HG02852 (cell line): ENCODE measurements around the gene NCDN.
A peak's percentile ranks its signal among the peaks of the same experiment; 100 is the strongest.
"Not testable (repeated sequence)": the region's sequence is repeated elsewhere in the genome, so short reads cannot be mapped to it uniquely, and the experiment has no call there.

ENCODE experiments used
- ATAC-seq: cut with Tn5 transposase; IDR thresholded peaks from one replicate; pipeline ENCODE4 v1.9.1; 2021; ENCODE audit warnings: mild to moderate bottlenecking, moderate library complexity; ENCODE audit not compliant: unreplicated experiment

Gene NCDN

DNA sequence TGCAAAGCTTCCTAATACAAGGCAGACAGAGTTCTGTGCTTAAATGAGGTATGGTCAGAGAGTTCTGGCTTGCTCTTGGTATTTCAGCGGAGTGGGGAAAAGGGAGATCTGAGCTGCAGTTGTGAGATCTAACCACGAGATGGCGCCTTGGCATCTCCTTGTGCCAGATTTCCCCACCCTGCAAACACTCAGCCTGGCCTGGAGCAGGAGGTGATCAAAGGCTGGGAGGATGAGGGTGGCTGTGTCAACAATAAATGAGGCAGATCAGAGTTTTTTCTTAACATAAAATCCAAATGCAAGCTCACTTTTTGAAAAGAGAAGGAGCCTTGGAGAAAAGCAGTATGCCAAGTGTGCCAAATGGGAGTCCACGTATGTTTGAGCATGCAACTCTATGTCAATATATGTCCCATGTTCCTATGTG is 11.4 kb downstream of the NCDN start:
- no peak for ATAC-seq

DNA sequence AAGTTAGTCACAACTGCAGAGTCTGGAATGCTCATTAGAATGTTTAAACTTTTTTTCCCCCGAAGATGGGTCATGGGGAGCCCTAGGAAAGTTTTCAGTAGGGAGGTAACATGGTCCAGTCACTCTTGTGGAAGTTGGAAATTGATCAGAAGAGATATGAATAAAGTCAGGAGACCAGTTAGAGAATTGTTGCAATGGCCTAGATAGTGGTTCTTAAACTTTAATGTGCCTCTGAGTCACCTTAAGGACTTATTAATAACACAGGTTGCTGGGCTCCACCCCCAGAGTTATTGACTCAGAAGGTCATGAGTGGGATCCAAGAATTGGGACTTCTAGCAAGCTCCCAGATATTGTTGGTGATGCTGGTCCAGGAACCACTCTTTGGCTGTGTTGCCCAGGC is 12.3 kb downstream of the NCDN start:
- ATAC-seq: no peak

DNA sequence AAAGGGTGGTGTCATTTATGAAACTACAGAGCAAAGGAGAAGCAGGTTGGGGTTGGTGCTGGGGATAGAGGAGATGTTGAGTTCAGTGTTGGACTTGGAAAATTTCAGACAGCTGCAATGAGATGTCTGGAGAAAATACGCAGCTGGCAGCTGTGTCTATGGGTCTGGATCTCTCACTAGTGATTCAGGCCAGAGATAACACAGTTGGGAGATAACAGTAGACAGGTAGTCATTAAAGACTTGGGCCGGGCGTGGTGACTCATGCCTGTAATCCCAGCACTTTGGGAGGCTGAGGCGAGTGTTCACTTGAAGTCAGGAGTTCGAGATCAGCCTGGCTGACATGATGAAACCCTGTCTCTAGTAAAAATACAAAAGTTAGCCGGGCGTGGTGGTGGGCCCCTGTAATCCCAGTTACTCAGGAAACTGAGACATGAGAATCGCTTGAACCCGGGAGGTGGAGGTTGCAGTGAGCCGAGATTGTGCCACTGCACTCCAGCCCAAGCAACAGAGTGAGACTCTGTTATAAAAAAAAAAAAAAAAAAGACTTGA is 13.1 kb downstream of the NCDN start:
- no peak for ATAC-seq

DNA sequence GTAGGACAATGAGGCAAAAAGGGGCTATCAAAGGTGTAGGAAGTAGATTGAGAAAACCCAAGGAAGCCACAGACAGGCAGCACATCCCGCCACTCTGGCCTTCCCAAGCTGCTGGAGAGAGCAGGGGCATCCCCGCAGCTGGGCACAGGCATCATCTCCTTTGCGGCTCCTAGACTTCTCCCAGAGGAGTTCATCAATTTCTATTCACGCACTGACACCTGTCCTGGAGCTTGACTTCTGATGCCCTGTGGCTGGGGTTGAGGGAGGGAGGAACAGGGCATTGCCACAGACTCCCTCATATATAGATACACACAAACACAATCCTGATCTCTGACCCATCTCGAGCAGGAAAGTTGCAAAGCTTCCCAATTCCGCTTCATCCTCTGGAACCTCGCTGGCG is 13.7 kb downstream of the NCDN start:
- ATAC-seq: no peak

DNA sequence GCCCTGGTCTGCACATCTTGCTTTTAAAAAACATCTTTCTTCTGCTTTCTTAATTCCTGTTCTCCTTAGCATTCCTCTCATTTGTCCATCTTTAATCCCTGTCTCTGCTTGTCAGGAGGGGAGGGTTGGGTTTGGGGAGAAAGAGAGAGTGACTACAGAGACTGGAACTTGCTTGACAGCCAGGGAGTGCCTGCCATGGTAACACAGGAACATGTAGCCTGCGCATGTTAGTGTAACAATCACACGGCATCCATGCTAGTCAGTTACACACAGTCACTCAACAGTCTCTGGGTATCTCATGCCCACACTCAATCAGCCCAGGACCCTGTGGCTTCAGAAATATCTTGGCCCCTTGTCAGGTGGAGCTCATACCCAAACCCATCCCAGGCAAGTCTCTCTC is 14.7 kb downstream of the NCDN start:
- no peak for ATAC-seq

DNA sequence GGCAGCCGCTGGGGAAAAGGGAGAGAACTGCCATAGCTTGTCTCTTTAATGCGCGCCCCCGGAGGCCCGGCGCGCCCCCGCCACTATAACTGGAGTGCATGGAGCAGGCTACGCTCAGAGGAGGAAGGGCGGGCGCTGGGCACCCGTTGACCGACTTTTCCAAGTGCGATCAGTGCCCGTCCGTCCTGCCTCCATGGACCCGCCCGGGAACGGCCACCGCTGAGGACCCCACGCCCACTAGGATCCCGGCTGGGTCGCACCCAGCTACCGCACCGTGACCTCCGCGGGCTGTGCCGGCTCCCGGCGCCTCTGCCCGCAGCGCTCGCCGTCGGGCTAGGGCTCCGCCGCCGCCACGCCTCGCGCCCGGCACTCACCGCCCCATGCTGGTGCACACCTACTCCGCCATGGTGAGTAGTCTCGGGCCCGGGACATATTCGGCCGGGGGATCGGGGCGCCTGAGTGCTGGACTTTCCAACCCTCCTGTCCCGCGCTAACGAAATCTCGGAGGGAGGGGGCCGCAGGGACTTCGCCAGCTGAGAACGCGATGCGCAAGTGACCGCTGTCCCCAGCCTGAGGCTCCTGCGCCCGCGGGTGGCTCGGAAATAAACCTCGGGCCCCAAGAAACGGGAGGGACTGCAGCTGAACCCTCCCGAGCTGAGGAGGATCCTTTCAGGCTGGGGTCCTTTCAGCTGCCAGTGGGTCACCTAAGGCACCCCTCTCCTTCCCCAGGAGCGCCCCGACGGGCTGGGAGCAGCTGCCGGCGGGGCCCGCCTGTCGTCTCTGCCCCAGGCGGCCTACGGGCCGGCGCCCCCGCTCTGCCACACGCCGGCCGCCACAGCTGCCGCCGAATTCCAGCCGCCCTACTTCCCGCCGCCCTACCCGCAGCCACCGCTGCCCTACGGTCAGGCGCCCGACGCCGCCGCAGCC is 15.9 kb downstream of the NCDN start, which contains the start of gene TFAP2E:
Gene TFAP2E (plus strand): TSS at position 117 of the 927 bp plus-strand sequence. CDS start 264 bp downstream, at position 381.
- no peak for ATAC-seq

DNA sequence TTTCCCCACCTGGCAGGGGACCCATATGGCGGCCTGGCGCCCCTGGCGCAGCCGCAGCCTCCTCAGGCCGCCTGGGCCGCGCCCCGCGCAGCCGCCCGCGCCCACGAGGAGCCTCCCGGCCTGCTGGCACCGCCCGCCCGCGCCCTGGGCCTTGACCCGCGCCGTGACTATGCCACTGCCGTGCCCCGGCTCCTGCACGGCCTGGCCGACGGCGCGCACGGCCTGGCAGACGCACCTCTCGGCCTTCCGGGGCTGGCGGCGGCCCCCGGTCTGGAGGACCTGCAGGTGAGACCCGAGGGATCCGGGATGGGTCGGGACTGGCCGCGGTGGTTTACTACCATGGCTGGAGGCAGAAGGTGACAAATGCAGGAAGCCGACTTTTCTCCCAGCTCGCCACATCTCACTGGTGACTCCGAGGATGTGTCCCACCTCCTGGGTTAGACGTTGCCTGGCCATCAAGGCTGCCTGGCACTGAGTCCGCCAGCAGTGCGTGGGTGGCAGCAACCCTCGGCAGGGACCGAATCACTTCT is 16.6 kb downstream of the NCDN start:
- ATAC-seq: no peak

DNA sequence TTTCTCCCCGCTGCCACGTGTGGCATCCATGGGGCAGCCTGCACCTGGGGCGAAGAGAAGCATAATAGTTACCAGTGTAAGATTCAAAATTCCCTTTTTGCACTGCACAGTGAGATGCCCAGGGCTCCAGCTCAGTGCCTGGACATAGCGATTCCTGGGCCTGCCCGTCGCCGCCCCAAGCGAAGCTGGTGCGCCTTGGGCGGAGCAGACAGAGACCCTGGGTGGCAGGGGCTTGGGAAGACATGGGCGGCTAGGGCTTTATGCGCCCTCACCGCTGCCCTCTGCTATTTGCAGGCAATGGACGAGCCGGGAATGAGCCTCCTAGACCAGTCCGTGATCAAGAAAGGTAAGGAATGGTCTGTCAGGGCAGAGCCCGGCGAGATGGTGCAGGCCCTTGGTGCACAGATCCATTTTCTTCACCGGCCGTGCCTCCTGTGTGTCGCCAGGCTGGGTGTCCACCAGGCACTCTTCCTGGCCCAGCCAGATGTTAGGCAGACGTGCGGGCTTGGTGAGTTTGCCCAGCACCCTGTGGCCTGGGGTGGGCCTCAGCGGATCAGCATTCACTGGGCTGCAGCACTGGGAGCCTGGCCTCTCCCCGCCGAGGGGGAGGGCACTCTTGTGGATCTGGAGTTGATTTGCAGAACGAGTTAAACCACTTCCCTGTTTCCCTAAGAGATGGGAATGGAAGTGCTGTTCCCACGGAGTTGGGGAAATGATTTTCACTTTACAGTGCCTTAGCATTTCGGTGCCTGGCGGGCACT is 17.2 kb downstream of the NCDN start:
- no peak for ATAC-seq

DNA sequence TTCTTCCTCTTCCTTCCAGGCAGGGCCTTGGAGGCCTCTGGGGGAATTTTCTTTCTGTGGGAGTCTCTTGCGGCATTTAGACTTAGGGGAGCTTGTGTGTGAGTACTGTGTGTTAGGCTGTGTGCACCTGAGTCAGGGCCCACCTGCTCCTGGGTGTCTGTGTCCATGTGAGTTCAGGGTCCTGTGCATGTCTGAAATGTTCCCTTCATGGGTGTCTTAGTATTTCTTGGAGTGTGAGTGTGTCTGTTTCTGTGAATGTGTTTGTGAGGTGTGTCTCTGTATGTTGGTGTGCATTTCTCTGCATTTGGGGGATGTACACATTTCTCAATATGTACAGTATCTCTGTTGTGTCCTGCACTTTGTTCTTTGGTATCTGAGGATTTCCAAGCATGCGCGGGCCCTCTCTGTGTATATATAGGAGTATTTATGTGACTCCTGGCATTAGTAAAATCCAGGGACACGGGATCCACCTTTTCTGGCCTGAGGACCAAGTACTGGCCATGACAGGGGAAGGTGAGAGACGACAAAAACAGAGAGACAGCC is 17.9 kb downstream of the NCDN start:
- no peak for ATAC-seq

DNA sequence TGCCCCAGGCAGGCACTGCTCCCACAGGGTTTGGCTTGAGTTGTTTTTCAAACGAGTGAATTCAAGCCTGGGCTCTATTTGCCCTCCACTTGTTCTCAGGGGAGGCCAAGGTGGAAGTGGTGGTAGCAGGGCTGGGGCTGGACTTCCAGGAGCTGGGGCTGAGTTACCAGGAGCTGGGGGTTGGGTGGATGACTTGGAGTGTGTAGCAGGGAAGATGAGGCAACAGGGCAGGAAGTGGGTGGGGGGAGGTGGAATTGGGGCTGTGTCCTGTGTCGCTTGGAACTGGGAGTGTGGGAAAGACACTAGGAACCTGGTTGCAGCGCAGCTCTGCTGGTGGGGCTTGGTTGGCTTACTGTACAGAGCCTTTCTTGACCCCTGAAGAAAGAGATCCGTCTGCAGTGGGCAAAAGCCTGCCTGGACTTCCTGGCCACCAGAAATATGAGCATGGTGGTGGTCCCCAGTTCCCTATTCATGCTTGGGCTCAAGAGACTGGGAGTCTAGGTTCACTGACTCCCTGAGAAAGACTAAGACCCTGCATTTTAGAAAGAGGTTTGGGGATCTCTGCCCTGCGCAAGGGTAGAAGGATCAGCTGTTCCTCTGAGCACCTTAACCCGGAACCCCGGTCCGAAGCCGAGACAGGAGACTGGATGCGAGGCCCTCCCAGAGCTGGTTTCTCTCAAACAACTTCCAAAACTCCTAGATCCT is 18.6 kb downstream of the NCDN start:
- no peak for ATAC-seq

DNA sequence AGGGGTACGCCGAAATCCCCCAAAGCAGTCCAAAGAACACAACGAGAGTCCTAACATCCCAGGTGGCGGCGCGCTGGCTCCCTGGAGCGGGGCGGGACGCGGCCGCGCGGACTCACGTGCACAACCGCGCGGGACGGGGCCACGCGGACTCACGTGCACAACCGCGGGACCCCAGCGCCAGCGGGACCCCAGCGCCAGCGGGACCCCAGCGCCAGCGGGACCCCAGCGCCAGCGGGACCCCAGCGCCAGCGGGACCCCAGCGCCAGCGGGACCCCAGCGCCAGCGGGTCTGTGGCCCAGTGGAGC is 19.1 kb downstream of the NCDN start:
- not testable (repeated sequence) for ATAC-seq

DNA sequence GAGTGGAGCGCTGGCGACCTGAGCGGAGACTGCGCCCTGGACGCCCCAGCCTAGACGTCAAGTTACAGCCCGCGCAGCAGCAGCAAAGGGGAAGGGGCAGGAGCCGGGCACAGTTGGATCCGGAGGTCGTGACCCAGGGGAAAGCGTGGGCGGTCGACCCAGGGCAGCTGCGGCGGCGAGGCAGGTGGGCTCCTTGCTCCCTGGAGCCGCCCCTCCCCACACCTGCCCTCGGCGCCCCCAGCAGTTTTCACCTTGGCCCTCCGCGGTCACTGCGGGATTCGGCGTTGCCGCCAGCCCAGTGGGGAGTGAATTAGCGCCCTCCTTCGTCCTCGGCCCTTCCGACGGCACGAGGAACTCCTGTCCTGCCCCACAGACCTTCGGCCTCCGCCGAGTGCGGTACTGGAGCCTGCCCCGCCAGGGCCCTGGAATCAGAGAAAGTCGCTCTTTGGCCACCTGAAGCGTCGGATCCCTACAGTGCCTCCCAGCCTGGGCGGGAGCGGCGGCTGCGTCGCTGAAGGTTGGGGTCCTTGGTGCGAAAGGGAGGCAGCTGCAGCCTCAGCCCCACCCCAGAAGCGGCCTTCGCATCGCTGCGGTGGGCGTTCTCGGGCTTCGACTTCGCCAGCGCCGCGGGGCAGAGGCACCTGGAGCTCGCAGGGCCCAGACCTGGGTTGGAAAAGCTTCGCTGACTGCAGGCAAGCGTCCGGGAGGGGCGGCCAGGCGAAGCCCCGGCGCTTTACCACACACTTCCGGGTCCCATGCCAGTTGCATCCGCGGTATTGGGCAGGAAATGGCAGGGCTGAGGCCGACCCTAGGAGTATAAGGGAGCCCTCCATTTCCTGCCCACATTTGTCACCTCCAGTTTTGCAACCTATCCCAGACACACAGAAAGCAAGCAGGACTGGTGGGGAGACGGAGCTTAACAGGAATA is 19.7 kb downstream of the NCDN start:
- peak; percentile 56 for ATAC-seq

DNA sequence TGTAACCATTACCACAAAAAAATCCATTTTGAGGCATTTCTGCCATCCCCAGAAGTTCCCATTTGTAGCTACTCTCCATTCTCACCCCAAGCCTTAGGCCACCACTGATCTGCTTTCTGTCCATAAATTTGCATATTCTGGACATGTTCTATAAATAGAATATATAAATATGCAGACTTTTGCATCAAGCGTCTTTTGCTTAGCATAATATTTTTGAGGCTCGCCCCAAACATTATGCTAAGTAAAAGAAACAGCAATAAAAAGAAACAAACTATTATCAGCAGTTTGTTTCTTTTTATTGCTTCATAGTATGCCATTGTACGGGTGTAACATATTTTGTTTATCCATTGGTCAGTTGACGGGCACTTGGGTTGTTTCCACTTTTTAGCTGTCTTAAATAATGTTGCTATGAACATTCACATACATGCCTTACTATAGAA is 23.4 kb downstream of the NCDN start:
- ATAC-seq: no peak

DNA sequence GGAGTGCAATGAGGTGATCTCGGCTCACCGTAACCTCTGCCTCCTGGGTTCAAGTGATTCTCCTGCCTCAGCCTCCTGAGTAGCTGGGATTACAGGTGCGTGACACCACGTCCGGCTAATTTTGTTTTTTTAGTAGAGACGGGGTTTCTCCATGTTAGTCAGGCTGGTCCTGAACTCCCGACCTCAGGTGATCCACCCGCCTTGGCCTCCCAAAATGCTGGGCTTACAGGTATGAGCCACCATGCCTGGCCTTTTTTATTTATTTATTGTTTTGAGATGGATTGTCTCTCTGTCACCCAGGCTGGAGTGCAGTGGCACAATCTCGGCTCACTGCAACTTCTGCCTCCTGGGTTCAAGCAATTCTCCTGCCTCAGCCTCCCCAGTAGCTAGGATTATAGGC is 24.0 kb downstream of the NCDN start:
- not testable (repeated sequence) for ATAC-seq

DNA sequence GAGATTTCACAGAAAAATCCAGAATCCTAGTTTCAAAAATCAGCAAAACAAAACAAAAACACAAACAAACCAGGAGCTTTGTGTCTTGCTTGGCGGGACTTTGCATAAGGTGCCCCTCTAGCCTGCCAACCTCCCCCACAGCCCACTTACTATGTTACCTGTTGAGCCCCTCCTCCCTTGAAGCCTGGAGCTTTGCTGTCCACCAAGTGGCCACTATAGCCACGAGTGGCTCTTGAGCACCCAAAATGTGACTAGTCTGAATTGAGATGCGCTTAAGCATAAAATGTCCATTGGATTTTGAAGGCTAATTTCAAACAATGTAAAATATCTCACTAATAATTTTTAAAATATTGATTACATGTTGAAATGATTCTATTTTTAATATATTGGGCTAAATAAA is 27.7 kb downstream of the NCDN start:
- no peak for ATAC-seq

DNA sequence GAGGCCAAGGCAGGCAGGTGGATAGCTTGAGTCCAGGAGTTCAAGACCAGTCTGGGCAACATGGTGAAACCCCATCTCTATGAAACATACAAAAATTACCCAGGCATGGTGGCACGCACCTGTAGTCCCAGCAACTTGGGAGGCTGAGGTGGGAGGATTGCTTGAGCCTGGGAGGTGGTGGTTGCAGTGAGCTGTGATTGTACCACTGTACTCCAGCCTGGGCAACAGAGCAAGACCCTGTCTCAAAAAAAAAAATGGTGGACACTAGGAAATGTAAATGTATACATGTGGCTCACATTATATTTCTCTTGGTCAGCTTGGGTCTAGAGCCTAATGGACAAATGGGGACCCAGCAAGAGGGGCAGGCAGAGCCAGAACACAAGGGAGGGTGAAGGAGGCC is 28.2 kb downstream of the NCDN start:
- not testable (repeated sequence) for ATAC-seq

DNA sequence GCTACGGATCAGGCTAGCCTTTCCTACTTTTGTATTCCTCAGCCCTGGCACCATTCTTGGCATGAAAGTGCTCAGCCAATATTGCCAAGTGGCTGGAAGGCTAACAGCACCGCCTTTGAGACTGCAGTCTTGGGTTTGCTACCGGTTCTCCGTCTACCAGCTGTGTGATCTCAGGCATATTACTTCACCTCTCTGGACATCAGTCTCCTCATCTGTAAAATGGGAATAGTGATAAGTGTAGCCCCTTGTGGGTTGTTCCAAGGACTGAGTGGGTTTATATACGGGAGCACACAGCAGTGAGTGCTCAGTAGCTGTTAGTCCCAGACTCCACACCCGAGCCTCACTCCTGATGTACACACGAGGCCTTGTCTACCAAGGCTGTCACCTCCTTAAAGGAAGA is 29.2 kb downstream of the NCDN start:
- ATAC-seq: no peak

DNA sequence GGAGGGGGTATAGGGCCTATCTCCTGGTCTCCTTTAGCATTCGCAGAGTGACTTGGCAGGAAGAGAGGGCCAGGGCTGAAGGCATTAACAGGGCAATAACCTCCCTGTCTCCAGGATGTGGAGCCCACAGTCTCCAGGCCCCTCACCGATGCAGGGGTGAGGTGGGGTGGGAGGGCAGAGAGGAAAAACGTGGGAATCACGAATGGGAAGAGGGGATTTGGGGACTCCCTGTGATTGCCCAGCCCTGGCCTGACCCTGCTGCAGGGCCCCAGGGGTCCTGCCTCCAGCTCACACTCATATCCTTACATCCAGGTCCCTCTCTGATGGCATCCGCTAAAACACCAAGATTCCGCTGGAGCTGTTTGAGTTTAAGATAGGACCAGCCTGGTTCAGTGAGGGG is 30.1 kb downstream of the NCDN start:
- no peak for ATAC-seq

DNA sequence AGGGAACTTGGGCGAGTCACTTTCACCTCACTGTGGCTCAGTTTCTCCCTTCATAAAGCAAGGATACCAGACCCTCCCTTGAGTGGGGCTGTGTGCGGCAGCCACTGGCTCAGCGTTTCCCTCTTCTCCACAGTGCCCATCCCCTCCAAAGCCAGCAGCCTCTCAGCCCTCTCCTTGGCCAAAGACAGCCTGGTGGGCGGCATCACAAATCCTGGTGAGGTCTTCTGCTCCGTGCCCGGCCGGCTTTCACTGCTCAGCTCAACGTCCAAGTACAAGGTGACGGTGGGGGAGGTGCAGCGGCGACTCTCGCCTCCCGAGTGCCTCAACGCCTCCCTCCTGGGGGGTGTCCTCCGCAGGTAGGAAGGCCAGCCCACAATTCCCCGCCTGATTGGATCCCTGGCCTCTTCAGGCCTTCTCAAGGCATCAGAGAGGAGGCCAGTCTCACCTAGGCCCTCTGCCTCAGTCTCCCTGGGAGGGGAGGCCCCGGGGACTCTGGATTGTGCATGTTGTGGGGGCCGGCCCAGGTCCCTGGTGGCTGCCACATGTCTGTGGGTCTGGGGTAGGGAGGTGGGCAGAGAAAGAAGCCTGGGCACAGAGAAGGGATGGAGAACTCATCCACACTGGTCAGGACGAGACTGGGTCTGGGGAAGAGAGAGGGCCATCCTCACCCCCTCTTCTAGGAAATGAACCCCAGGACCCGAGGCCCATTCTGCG is 30.8 kb downstream of the NCDN start:
- ATAC-seq: no peak
